Head of caudate nucleus (tissue), 42 donors: ENCODE results near the gene TSHZ1.
A peak's percentile ranks its signal among the peaks of the same experiment; 100 is the strongest.

Source experiments
- DNase-seq, 42 donors: peaks; one replicate each; pipeline versions ENCODE4 v3.0.0 to v3.0.0-alpha.2; 2020 to 2021; ENCODE audit warnings: mixed read lengths in 7 of 42
- intact Hi-C: fragments of 100-400 bp; cut with DNase I; formaldehyde crosslinking; loops from one replicate; pipeline ENCODE4 v1.15.0; 2022

The TSHZ1 gene

GRCh38 chr18:75282746-75283145, 72.1 kb downstream of the TSHZ1 start:
- intact Hi-C loops, result no loop called here
- no peak for DNase-seq

DNA sequence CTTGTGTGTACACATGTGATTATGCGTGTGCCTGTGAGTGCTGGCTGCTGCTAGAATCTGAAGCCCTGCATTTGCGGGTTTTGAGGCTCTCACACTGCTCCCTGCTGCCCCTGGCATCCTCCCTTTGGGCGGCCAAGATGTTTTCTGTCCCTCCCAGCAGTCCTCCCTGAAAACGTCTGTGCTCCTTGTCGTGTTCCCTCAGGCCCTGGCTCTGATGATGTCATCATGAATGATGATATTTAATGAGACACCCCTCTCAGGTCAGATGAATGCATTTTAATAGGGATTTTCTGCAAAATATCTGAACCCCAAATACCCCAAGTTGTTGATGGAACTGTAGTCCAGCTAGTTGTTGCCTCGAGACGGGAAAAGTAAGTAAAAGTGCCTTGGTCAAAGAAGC, 73.1 kb downstream of the TSHZ1 start:
- intact Hi-C loops, result no loop called here
- no peak for DNase-seq

DNA sequence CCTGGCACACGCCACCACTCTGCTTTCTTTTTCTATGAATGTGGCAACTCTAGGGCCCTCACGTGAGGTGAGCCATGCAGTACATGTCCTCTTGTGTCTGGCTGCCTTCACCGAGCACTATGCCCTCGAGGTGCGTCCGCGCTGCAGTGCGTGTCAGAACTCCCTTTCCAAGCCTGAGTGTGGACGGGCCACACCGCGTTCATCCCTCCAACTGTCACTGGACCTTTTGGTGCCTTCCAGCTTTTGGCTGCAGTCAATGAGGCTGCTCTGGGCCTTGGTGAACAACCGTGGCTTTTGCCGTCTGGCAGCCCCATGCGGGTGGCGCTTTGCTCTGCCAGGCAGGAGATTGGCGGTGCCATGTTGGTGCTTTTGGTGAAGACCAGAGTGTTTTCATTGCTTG, 74.0 kb downstream of the TSHZ1 start:
- intact Hi-C loops, result no loop called here
- DNase-seq, result no peak

GRCh38 chr18:75285876-75286275, 75.3 kb downstream of the TSHZ1 start:
- intact Hi-C loops, result no loop called here
- no peak for DNase-seq

DNA sequence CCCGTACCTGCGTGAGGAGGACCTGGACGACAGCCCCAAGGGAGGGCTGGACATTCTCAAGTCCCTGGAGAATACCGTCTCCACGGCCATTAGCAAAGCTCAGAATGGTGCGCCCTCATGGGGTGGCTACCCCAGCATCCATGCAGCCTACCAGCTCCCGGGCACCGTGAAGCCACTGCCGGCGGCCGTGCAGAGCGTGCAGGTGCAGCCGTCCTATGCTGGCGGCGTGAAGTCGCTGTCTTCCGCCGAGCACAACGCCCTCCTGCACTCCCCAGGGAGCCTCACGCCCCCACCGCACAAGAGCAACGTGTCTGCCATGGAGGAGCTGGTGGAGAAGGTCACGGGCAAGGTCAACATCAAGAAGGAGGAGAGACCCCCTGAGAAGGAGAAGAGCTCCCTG, 76.4 kb downstream of the TSHZ1 start:
- no peak for DNase-seq
- intact Hi-C loops, result no loop called here

- intact Hi-C loops, result no loop called here
- no peak for DNase-seq
These were observed 77.1 kb downstream of the TSHZ1 start for GRCh38 chr18:75287700-75288099.

DNA sequence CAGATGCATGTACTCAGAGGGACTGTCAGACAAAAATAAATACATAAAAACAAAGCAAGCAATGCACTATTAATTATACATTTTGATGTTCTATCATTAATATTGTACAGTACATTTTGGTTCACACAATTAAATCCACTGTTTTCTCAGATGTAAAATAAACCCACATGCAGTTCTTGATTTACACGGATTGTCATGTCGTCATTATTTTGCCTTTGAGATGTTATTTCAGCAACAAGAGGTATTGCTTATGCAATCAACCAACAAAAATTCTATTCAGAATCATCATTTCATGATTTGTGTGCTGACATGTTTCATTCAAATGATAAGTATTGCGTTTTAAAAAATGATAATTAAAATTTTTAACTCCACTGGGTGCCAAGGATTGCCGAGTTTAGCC, 79.2 kb downstream of the TSHZ1 start:
- DNase-seq, result no peak
- intact Hi-C loops, result no loop called here

DNA sequence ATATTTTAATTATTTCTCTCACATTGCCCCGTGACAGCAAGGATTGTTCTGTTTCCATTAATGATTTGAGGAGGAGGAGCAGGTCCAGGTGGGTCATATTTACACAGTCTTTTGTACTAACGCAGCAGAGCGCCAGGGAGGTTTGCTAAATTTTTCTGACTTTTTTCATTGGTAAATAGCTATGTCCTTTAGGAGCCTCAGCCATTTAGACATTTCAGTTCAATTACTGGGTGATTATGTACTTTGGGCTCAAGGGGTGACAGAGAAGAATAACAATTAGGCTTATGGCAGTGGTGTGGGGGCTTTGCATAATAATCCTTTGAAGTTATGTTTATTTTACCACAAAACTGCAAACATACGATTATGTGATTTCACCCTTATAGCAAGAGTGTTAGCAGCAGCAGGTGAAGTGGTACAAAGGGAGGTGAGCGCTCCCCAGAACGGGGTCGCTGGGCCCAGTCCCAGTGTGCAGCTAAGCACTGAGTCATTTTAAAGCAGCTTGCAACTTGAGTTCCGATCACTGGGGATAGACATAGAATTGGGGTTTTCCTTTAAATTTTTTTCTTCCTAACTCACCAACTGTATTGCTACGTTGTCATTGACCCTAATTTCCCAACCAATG, 80.3 kb downstream of the TSHZ1 start:
- no peak for DNase-seq
- intact Hi-C loops, result no loop called here

- intact Hi-C loops, result no loop called here
- DNase-seq, result no peak
These were observed 80.9 kb downstream of the TSHZ1 start for GRCh38 chr18:75291460-75291859.

GRCh38 chr18:75293591-75293990, 83.0 kb downstream of the TSHZ1 start:
- no peak for DNase-seq
- intact Hi-C loops, result no loop called here

GRCh38 chr18:75297731-75298130, 87.1 kb downstream of the TSHZ1 start:
- peak in 27 of 42 donors; percentile 18 to 86 (median 52) for DNase-seq
- intact Hi-C loops, result no loop called here

DNA sequence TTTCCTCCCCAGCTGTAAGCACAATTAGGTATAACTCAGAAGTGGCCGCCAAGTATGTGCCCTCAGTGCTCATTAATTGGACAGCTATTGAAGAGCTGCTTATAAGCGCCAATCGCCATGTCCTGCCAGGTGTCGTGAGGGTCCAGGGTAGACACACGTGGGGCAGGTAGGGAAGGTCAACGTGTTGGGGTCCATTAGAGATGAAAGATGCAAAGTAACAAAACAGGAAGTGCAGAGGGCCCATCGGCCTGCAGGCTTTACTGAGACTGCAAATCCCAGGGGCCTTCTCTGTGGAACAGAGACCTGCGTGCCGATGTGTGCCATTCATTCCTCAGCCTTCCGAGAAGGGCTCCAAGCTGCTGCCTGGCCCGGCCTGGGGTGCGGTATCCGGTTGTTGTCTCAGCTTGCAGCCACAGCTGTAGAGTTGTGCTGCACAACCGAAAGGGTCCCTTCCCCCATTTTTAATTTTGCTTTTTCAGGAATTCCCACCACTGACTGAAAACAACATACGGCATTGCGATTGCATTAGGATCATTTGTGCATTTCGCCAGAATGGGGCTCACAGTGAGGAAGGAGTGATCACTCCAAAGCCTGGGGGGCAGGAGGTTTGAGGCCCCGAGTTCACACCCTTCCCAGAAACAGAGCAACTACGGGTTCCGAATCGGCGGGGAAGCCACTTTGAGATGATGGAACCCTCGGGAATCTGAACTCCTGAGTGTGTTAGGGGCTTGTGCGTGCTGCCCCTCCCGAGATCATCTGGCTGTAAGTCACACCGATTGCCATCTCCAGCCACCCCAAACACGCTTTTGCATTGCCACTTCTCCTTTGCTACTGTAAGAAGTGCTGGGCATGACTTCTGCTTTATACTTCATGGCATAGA, 94.3 kb downstream of the TSHZ1 start:
- intact Hi-C loops, result no loop called here
- no peak for DNase-seq

GRCh38 chr18:75305984-75306383, 95.4 kb downstream of the TSHZ1 start:
- DNase-seq, result no peak
- intact Hi-C loops, result no loop called here

GRCh38 chr18:75307530-75307929, 96.9 kb downstream of the TSHZ1 start:
- intact Hi-C loops, result no loop called here
- no peak for DNase-seq

GRCh38 chr18:75309564-75309963, 99.0 kb downstream of the TSHZ1 start:
- DNase-seq, result no peak
- intact Hi-C loops, result no loop called here

GRCh38 chr18:75314117-75314516, 103.5 kb downstream of the TSHZ1 start:
- no peak for DNase-seq
- intact Hi-C loops, result no loop called here

DNA sequence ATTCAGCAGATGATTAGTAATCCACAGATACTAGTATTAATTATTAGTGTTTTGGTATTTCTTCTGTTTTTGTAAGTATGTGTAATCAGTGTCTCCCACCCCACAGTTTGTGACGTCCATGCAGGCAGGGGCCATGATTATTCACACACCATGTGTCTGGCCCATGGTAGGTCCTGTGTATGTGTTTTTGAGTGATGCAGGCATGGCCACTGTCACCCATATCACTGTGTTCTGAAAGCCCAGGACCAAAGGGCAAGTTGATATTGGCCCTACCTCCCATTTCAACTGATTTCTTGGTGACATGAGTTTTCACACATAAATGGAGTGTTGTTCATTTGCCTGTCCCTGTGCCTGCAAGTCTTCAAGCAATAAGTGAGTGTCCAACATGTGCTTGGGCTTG, 104.0 kb downstream of the TSHZ1 start:
- intact Hi-C loops, result no loop called here
- no peak for DNase-seq

DNA sequence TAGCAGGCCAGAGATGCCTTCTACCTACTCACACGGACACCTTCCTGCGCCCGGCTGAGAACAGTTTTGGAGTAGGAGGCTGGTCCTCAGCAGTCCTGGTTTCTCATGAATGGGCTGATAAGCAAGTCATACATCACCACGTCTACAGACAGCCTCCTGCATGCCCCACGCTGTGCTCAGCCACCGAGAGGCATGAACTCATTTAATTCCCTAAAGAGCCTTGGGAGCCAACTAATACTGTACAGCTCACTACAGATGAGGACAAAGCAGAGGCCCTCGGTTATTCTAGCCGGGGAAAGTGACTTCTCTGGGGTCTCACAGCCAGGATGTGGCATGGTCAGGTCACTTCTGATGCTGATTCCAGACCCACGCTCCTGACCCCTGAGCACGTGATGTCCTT, 105.6 kb downstream of the TSHZ1 start:
- no peak for DNase-seq
- intact Hi-C loops, result no loop called here

DNA sequence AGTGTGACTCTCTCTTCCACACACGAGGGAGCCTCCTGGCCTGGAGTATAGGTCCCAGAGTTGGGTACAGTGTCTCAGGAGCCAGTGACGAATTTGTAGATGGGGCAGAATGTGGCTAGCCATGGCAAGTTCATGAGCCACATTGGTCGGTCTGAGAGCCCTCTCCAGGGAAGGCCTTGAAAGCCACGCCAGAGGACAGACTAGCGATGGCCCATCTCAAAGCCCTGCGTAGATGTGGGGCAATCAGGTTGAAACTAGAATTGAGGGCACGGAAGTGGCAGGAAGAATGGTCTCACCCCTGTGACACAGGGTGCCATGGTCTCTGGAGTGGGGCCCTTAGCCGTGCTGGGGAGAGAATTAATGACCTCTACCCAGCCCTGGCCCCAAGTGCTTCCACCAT, 106.2 kb downstream of the TSHZ1 start:
- DNase-seq, result no peak
- intact Hi-C loops, result no loop called here

- DNase-seq, result no peak
- intact Hi-C loops, result no loop called here
These were observed 106.7 kb downstream of the TSHZ1 start for GRCh38 chr18:75317300-75317699.

GRCh38 chr18:75317703-75318102, 107.1 kb downstream of the TSHZ1 start:
- intact Hi-C loops, result no loop called here

More at GRCh38 chr18:75317703-75318102, 107.1 kb downstream of the TSHZ1 start:
- no peak for DNase-seq
